GM18870 (cell line): Measurements from ENCODE around the gene ZNF618.
"Not testable (repeated sequence)": the region's sequence is repeated elsewhere in the genome, so short reads cannot be mapped to it uniquely, and the experiment has no call there.

Experiments
- ATAC-seq: cut with Tn5 transposase; IDR thresholded peaks from one replicate; pipeline ENCODE4 v1.9.1; 2021; ENCODE audit warnings: moderate library complexity; ENCODE audit not compliant: unreplicated experiment

The ZNF618 gene

GRCh38 chr9:113984639-113985380, 108.7 kb downstream of the ZNF618 start:
- no peak for ATAC-seq

- ATAC-seq = no peak
These were observed 110.0 kb downstream of the ZNF618 start for GRCh38 chr9:113985968-113986585.

GRCh38 chr9:113986931-113987330, 110.8 kb downstream of the ZNF618 start:
- no peak for ATAC-seq

GRCh38 chr9:113987526-113987925, 111.4 kb downstream of the ZNF618 start:
- no peak for ATAC-seq

GRCh38 chr9:113988385-113989016, 112.4 kb downstream of the ZNF618 start:
- no peak for ATAC-seq

- no peak for ATAC-seq
These were observed 113.1 kb downstream of the ZNF618 start for GRCh38 chr9:113989017-113989713.

GRCh38 chr9:113989714-113990569, 113.8 kb downstream of the ZNF618 start:
- ATAC-seq = no peak

- ATAC-seq = no peak
These were observed 114.4 kb downstream of the ZNF618 start for GRCh38 chr9:113990570-113990907.

GRCh38 chr9:113990975-113991471, 114.9 kb downstream of the ZNF618 start:
- no peak for ATAC-seq

GRCh38 chr9:113991714-113992113, 115.6 kb downstream of the ZNF618 start:
- ATAC-seq = no peak

GRCh38 chr9:113992276-113992951, 116.3 kb downstream of the ZNF618 start:
- no peak for ATAC-seq

GRCh38 chr9:113992994-113993393, 116.9 kb downstream of the ZNF618 start:
- ATAC-seq = no peak

GRCh38 chr9:113993838-113994540, 117.9 kb downstream of the ZNF618 start:
- no peak for ATAC-seq

GRCh38 chr9:113995401-113995800, 119.3 kb downstream of the ZNF618 start:
- ATAC-seq = no peak

- ATAC-seq = no peak
These were observed 119.9 kb downstream of the ZNF618 start for GRCh38 chr9:113995963-113996362.

GRCh38 chr9:113996531-113997001, 120.5 kb downstream of the ZNF618 start:
- no peak for ATAC-seq

GRCh38 chr9:113997064-113997463, 121.0 kb downstream of the ZNF618 start:
- not testable (repeated sequence) for ATAC-seq

- no peak for ATAC-seq
These were observed 121.5 kb downstream of the ZNF618 start for GRCh38 chr9:113997610-113998009.

GRCh38 chr9:113998114-113998513, 122.0 kb downstream of the ZNF618 start:
- ATAC-seq = no peak
